CD4-positive, alpha-beta T cell treated with Interleukin-1 beta for 1 hour (primary cell): Measurements from ENCODE around the gene RIMBP2.

ENCODE experiments used
- DNase-seq, 2 donors: peaks; one replicate each; pipeline ENCODE4 v3.0.0-alpha.2; 2020 to 2022

The RIMBP2 gene

DNA sequence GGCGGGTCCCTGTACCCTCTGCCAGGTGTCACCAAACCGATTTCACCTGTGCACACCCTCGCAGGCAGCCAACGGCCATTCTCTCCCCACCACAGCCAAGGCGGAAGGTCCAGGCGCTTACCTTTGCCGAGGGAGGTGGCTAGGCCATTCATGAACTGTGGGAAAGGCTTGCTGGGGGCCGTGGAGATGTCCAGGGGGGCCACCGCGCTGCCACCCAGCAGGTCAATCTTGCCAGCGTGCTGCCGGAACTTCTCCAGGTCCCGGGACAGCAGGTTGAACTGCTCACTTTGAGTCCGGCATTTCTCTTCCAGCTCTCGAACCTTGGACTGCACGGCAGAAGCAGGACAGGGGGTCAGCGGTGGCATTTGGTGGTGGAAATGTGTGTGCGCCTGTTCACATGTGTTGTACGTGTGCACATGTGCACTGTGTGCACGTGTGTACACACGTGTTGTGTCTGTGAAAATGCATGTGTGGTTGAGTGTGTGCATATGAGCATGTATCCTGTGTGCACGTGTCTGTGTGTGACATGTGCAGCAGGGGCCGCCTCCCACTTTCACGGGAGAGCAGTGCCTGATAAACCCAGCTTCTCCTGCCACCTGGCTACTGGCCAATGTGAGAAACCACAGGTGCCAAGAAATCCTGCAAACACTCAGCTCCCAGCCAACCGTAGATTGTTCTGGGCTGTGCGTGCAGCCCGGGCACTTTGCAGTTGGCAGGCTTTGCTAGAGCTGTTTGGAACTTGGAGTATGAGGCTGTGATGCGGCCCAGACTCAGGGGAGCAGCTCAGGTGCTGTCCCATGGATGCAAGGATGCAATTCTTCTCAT lies 259.5 kb downstream of the RIMBP2 start:
- DNase-seq, result no peak

DNA sequence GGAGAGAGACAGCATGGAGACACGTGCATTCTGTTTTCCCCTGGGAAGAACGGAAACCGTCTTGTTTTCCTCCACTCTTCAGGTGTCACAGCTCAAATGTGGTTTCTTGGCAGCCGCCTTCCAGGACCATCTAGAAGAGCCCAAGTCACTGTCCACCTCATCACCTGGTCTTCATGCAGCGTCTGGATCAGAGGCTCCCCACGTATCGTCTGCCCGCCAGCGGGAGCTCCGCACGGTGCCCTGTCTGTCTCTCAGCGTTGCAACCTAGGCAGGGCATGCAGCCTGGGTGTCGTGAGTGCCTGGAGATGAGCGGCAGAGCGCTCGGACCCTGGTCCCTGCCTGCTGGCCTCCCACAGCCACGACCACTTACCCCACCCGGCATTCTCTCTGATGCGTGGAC lies 260.9 kb downstream of the RIMBP2 start:
- DNase-seq, result no peak

DNA sequence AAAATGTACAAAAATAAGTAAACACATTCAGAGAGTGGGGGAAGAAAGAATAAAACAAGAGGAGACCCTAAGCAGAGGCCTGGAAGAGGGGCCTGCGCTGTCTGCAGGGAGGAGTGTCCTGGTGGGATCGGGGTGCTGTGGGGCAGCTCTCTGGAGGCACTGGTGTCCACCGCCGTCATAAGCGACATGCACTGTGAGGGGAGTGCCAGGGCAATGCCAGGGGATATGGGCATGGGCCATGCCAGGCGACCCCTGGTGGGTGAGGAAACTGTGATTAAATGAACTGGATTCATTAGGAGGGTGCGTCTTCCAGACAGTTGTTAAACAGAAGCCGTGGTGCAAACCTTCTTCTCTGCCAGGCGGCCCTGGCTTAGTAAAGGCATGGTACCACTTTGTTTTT lies 261.8 kb downstream of the RIMBP2 start:
- no peak for DNase-seq

DNA sequence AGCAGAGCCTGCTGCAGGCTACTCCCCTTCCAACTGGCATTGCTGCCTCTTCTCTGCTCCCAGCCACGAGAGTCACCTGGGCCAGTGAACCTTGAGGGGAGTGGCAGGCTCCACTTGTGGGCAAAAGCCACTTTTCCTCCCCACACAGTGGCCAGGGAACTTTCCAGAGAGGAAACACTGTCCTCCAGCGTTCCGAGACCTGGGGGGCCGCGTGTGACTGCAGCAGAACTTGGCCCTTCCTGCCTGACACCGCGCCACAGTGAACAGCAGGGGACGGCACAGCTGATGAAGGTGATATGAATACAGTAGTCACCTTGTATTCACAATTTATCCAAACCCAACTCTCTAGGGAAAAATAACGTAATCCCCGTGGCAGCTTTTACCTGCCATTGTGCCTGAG lies 263.6 kb downstream of the RIMBP2 start:
- no peak for DNase-seq

DNA sequence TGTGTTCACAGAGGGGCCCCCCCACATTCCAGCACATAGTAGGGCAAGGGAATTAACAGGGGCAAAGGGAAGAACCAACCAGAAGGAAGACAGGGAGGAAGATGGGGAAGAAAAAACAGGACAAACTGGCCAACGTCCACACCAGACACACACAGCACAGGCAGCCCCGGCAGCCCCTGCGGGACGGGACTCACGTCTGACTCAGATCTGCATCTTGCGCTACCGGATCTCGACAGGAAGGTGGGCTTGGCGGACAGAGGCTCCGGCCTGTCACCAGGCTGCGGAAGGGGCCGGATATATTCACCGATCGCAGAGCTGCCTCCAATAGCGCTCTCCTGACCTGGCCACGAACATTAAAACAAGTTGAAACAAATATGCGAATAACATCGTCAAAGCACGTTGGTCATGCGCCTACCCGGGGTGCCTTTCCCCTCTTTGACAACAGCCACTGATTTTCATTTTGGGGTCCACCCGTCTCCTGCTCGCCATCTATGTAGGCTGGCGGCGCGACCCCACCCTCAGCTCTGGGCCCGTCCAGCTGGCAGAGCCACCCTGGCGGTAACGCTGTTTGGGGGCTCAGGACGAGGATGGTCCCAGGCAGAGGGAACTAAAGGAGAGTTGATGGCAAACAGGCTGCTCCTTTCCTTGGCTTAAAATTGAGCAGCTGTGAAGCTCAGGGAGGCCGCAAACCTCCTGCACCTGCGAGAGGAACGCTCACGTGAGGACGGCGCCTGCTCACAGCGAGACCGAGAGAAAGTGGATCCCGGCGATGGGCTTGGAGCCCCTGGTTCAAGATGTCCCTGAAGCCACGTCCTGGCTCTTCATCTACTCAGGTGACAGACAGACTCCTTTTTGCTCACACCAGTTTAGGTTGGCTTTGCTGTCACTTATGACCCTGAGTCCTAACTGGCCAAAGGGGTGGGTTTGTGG lies 264.8 kb downstream of the RIMBP2 start:
- no peak for DNase-seq

DNA sequence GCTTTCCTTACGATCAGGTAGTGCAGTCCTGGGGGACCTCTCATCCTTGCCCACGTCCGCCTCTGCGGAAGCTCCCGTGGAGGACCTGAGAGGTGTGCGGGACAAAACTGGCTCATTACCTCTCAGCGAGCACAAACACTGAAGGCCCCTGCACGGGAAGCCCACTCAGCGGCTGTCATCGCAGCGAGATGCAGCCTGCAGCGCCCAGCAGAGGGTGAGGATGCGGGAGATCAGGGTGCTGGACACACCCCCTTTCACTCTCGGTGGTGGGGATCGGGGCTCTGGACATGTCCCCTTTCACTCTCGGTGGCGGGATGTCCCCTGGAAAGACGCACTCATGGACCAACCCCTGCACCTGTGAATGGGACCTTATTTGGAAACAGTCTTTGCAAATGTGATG lies 266.8 kb downstream of the RIMBP2 start:
- no peak for DNase-seq

DNA sequence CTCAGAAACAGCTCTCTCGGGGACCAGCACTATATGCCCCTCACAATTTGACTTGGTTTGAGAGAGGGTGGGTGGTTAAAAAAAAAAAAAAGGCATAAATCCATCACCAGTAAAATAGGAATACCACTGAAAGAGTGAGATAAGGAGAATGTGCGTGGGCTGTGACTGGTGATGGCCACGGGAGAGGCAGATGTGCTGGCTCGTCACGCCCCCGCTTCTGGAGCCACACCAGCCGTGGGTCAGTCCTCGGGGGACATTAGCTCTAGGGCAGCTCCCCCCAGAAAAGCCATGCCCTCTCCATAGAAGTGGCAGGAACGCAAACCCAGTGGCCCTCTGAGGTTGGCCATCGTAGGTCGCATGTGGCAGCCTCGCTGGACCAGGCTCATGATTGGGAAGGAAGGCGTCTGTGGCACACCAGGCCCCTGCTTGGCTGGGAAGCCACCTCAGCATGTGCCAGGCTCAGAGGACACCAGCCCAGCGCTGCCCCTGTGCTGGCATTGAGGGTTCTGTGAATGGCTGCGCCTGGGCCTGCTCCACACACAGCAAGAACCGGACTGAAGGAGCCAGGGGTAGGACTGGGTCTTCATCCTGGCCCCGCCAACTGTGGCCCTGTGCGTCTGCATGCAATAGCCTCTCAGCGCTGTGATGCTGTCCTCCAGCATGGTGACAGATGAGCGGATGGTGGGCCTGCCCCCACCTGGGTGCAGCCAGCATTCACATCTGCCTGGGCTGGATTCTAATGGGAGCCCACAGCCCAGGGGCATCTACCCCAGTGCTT lies 267.9 kb downstream of the RIMBP2 start:
- no peak for DNase-seq

DNA sequence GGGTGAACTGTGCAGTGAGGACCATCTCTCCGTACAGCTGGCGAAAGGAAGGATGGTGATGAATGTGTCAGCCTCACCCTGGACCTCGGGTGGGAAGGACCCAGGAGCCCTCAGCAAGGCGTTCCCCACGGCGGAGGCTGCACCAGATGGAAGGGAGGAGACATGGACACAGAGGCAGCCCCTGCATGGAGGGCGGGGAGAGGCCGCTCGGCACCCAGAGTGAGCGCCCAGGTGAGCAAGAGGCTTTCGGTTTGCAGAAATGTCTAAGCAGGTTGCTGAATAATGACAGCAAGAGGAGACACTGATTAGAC lies 268.5 kb downstream of the RIMBP2 start:
- DNase-seq, result no peak

DNA sequence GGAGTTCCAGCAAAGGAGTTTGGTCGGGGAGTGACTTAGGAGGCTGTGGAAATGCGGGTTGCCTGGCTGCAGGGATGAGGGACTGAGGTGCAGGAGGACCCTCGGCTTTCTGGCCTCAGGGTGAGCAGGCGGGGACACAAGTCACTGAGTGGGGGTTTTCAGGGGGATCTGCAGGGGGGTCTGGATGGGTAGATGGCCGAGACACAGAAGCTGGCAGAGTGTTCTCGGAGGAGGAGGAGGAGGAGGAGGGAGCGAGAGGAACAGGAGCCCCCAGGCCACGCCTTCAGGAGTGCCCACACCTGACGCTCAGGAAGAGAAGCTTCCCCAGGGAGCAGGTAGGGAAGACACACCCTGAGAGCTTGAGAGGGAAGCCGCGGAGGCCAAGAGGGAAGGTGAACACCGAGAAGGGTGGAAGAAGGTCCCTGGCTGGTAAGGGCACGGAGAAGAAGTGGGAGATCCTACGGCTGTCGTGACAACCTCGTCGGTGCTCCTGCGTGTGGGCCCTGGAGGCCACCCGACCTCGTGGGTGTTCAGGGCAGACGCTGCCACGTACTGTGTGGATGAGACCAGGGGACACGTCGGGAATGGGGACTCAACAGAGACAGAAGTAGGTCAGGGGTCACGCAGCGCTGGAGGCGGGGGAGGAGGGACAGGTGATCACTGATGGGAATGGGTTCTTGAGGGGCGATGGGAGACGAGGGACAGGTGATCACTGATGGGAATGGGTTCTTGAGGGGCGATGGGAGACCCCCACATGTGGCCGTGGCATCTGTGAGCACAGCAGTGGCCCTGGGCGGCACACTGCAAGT lies 269.0 kb downstream of the RIMBP2 start:
- DNase-seq, result no peak

DNA sequence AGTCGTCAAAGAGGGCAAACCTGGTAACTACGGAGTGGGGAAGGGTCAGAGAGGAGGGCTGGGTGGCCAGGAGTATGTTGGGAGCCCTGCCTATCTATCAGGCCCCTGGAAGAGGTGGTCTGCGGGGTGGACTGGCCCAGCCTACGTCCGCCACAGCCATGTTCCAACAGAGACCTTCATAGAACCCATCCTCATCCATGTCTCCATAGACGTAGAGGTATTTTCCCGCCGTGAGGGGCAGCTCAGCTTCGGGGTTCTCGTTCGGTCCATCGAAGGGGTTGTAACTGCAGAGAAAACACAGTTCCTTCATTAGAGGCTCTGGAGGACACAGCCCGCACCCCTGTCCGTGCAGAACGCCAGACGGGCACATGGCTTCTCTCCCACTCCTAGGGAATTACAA lies 271.1 kb downstream of the RIMBP2 start:
- no peak for DNase-seq

DNA sequence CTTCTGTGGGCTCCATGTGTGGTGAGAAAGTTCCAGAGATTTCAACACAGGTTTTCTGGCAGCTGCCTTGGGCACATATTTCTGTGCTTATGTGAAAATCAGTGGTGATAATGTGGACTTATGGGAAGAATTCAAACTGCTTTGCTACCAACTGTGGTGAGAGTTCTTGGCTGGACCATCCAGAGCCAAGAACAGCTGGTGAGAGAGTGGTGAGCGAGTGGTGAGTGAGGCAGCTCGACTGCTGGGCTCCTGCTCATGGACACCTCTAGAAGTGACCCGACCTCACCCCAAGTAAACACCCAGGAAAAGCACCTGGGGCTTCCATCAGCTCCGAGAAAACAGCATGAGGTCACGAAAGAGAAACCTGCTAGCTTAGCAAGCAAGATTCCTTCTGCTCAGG lies 272.0 kb downstream of the RIMBP2 start:
- DNase-seq, result no peak

DNA sequence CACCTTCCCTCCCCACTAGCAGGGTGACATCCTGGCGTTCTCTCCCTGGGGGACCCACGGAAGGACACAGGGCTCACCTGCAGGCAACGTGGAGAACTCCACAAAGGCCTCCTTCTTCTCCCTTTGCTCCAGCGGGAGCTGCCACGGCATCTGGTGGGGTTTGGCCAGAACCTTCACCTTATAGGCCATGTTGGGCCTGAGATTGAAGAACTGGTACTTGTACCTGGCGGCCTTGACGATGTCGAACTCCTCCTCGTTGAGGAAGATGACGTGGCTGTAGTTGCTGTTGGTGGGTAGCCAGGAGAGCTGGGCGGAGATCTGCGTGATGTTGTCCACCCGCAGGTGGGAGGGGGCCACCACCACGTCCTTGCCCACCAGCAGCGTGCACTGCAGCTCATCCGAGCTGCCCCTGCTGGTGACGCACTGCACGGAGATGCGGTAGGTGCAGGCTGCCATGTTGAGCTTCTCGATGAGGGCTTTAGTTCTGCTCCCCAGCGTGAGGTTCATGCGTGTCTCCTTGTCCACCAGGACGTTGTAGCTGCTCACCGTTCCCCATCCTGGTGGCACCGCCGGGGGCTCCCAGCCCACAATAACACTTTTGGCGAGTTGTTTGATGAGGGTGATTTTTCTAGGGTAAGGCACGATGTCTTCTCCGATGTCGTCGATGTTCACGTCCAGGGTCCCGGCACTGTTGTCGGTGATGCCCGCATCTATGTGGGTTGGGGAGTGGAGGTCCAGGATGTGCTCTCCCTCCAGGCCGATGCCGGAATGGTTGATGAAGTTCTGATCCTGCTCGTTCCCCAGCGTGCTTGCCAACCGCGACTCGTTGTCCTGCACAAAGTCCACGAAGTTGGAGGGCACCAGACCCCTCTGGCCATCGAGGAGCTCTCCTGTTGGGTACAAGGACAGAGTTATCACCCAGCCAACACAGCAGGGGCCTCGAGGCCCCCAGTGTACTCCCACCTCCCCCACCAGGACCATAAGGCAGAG lies 274.0 kb downstream of the RIMBP2 start:
- no peak for DNase-seq

DNA sequence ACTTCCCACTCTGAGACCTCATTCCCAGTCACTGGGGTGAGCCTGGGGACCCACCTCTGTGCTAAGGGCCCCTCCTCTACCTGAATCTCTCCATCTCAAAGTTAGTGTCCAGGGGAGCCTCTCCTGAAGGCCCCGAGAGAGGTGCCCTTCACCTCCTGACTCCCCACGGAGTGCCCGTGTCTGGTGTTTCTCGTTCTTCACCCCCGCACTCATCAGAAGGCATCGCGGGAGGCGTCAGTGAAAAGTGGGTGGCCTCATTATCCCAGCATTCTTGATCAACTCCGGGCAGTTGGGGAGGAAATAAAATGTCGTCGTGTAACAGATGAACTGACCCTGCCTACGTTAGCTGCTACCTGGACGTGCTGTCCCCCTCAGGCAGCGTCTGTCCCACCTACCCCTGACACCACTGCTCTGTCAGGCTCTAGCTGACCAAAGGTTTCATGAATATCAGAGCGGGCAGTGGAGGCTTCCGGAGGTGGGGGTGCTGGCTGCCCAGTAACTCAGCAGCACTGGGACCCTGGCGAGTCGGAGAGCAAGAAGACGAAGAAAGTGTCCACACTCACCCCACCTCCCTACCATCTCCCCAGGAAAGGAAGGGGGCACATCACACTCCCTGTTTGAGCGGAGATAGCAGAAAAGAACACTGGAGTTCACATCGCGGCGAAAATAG lies 275.6 kb downstream of the RIMBP2 start:
- no peak for DNase-seq

DNA sequence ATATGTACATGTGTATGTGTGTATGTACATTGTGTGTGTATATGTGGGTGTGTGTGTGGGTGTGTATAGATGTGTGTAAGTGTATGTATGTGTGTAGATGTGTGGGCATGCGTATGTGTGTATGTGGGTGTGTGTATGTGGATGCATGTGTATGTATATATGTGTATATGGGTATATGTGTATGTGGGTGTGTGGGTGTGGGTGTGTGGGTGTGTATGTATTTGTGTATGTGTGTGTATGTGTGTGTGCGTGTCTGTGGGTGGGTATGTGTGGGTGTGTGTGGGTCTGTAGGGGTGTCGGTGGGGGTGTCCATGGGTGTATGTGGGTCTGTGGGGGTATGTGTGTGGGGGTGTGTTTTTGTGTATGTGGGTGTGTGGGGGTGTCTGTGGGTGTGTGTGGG lies 276.8 kb downstream of the RIMBP2 start:
- DNase-seq, result no peak

DNA sequence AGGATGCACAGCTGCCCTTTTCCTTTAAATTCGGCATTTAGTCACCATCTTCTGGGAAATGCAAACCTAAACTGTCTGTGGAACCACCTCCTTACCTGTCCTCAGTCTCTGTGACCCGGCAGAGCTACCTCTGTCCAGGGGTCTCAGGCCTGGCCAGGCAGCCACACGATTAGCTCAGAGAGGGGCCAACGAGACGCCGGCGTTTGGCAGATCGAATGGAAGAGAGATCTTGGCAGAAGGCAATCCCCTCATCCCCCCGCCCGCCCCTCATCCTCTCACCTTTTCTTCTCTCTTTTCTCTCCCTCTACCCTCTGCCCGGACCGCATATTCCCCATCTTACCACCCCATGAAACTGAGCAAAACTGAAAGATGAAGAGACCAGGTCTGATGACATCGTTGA lies 277.4 kb downstream of the RIMBP2 start:
- DNase-seq, result no peak

DNA sequence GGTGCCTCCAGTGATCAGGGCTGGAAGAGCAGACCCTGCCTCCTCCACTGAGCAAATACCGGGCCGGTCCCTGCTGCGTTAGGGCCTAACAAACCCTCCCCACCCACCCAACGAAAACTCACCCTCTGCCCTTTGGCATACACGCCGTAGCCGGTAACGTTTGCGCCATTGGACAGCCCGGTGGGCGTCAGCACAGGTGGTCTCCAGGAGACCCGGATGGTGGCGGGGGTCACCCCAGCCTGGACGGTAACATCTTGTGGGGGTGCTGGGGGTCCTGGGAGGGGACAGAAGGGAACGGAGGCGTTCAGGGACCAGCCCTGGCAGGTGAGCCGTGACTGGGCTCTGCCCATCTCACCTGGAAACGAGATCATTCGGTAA lies 277.9 kb downstream of the RIMBP2 start:
- DNase-seq, result no peak

DNA sequence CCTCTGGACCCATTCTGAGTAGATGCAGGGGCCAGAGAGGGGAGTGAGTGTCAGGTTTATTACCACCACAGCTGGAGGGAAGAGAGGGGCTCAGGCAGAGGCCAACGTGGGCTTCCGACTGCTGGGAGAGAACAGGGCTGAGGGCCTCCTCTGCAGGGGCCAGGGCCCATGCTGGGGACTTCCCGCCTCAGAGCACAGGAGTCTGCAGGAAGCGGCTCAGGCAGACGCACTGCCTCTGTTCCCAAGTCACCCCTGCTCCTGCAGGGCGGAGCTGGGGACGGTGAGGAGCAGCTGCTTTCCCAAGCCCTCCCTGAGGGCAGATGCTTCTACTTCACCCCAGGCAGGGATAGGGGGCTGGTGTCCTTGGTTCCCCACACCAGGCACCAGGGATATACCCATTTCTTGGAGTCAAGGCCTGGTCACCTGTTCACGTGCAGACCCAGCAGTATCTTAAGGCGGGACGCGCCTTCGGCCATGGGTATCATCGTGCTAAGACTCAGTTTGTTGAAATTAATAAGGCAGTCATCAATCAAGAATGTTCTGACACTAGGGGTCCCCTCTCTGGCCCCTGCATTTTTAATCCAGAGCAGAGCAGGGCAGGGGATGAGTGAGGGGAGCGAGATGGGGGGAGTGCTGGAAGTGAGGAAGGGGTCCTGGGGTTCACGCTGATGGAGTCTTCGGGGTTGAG lies 278.4 kb downstream of the RIMBP2 start:
- no peak for DNase-seq

DNA sequence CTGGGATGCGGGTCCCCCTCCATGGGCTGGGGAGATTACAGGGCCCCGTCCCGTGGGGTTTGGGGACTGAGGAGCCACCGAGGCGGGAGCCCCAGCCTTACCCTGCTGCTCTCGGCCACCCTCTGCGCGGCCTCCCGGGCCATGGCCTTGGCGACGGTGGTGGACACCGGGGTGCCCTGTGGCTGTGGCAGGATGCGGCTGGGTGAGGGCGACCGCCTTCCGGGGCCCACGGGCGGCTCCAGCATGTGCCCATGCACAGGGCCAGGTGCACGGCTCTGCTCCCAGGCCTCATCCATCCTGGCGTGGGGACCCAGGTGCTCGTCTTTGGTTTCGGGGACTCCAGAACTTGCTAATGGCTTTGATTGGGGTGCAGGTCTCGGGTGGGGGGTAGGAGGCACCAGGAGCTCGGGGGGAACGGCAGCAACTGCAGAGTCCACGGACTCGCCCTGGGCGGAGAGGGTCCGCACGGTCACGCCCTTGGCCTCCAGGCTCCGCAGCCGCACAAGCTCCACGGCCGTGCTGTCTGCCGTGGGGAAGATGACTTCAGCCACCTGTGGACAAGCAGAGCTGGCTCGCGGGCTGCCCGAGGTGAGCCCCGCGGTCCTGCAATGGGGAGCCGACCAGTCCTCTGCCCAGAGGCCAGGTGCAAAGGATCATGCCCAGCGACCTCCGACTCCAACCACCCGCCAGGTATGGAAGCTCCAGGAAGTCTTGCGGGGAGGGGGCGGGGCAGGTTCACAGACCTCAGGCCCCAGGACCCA lies 279.2 kb downstream of the RIMBP2 start:
- no peak for DNase-seq

DNA sequence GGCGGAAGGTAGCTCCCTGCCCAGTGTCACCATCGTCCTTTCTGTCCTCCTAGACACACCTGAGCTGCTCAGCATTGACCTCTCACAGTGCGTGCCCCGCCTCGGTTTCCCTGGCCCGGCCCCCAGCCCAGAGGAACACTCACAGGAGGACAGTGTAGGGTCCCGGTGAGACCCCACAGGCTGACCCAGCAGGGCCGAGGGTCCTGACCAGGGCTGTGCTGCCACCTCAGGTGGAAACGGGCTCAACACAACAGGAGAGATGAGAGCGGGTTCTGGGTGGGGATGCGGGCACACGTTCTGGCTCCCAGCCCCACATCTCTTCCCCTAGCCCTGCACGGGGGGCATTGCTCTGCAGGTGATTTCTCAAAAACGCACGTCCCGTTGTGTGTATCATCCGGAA lies 280.3 kb downstream of the RIMBP2 start:
- DNase-seq, result no peak
